Myometrial cell (primary cell): Measurements from ENCODE around the gene DBF4. TPM values are rescaled to one million over a fixed set of nuclear protein-coding genes. Genes with fewer than 3 reads are reported as not detected.

Source experiments
- total RNA-seq: library from RNA; depleted of rRNA; stranded (reverse); fragments of >200 nt; gene quantifications from 2 replicates; pipeline ENCODE4 v1.2.3, GENCODE V29; 2015

Gene DBF4, protein sequence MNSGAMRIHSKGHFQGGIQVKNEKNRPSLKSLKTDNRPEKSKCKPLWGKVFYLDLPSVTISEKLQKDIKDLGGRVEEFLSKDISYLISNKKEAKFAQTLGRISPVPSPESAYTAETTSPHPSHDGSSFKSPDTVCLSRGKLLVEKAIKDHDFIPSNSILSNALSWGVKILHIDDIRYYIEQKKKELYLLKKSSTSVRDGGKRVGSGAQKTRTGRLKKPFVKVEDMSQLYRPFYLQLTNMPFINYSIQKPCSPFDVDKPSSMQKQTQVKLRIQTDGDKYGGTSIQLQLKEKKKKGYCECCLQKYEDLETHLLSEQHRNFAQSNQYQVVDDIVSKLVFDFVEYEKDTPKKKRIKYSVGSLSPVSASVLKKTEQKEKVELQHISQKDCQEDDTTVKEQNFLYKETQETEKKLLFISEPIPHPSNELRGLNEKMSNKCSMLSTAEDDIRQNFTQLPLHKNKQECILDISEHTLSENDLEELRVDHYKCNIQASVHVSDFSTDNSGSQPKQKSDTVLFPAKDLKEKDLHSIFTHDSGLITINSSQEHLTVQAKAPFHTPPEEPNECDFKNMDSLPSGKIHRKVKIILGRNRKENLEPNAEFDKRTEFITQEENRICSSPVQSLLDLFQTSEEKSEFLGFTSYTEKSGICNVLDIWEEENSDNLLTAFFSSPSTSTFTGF
- 30.3 and 33.8 TPM in 2 replicates for total RNA-seq

GRCh38 chr7:87876040-87876868 lies at the start of gene DBF4, which contains the start of gene SLC25A40:
DBF4 (plus strand) TSS chr7:87876493; CDS start chr7:87876733, 240 bp downstream.
SLC25A40 (minus strand) TSS chr7:87876360; CDS start chr7:87858727, 17,633 bp downstream.

DNA sequence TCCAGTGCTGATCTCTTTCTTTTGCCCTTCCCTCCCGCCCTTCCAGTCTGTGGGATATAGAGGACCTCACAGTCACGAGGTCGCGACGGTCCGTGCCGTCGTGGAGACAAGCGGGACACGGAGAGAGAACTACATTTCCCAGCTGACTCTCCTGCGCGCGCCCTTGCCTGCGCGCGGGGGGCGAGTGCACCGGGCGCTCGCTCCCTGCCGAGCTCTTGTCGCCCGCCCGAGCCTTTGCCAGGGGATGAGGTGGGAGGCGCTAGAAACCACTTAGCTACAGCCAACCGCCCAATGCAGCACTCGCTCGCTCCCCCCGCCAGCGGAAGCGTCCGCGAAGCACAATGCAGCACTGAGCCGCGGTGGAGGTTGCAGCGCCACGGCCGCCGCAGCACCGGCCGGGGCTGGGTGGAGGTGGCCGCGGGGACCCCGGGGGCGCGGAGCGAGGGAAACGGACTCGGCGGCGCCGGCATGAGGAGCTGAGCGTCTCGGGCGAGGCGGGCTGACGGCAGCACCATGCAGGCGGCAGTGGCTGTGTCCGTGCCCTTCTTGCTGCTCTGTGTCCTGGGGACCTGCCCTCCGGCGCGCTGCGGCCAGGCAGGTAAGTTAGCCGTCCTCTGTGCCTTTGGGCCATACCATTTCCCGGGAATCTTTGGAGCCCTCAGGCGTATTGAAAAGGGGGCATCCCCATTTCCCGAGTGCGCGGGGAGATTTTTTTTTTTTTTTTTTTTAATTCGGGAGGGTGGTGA lies 57.8 kb downstream of the DBF4 start, which contains the start of gene ADAM22:
Gene ADAM22, plus strand, starts transcription at position 299 of the 746 bp plus-strand sequence. Its CDS starts 215 bp downstream, at position 514.

Other genes starting within 250 kb of the DBF4 start
- gene RUNDC3B, start 248.1 kb upstream of the DBF4 start, total RNA-seq = under 0.01 and 0.71 TPM in 2 replicates
- gene SLC25A40, start 133 bp upstream of the DBF4 start, total RNA-seq = 8.7 and 17.6 TPM in 2 replicates
- gene ADAM22, start 57.8 kb downstream of the DBF4 start, total RNA-seq = under 0.01 and 0.18 TPM in 2 replicates